NCI-H345 (cell line): ENCODE measurements around the gene METRNL.

ENCODE experiments used
- DNase-seq: peaks from one replicate; lab custom pipeline; 2025; lab: John Stamatoyannopoulos, UW

METRNL gene

GRCh38 chr17:83142619-83143018 is 63.2 kb downstream of the METRNL start:
- DNase-seq, result no peak

GRCh38 chr17:83143817-83144231 is 64.4 kb downstream of the METRNL start:
- no peak for DNase-seq
